ENCODE results near the gene GDI2. TPM values are rescaled to one million over a fixed set of nuclear protein-coding genes. Genes with fewer than 3 reads are reported as not detected.
A peak's percentile ranks its signal among the peaks of the same experiment; 100 is the strongest.

The GDI2 gene
- total RNA-seq, 1 experiment from 2014 or later = 383 TPM

GRCh38 chr10:5817322-5818047 lies 4.3 kb upstream of the GDI2 start:
- Histone ChIP-seq H3K36me3 (ENCODE audit: insufficient read depth, low read length) (no peaks in the 10 kb centered on the region), H3K4me1 (ENCODE audit: low read length) (peaks cover 12% of the 10 kb centered on the region), H3K27ac (ENCODE audit: low read length) (no peak overlapping the region), H3K9me3 (ENCODE audit: low read length) (no peaks in the 10 kb centered on the region), H3K9ac (ENCODE audit: low read length) (no peak overlapping the region), H3K79me2 (ENCODE audit: low read length) (peaks cover 15% of the 10 kb centered on the region), H3K4me2 (ENCODE audit: low read depth, low read length, poor library complexity, severe bottlenecking) (no peak overlapping the region), H3K4me3 (ENCODE audit: low read length) (no peak overlapping the region), H4K20me1 (ENCODE audit: insufficient read depth, low read depth, low read length) (peaks cover 2% of the 10 kb centered on the region; the same call in 1 of the 2 replicates), H2AFZ (ENCODE audit: low read length) (no peak overlapping the region), H3K9me2 (replicated peaks; ENCODE audit: insufficient read depth, low read length) (no peaks in the 10 kb centered on the region), H3K27me3 (ENCODE audit: low read length) (no peaks in the 10 kb centered on the region)
- no peak for DNase-seq

GRCh38 chr10:5816170-5816569 lies 2.9 kb upstream of the GDI2 start:
- Histone ChIP-seq H3K4me2 (ENCODE audit: low read depth, low read length, poor library complexity, severe bottlenecking) (no peak overlapping the region), H3K9me3 (ENCODE audit: low read length) (no peaks in the 10 kb centered on the region), H3K27ac (ENCODE audit: low read length) (no peak overlapping the region), H3K36me3 (ENCODE audit: insufficient read depth, low read length) (no peaks in the 10 kb centered on the region), H4K20me1 (ENCODE audit: insufficient read depth, low read depth, low read length) (peaks cover 13% of the 10 kb centered on the region; the same call in 1 of the 2 replicates), H2AFZ (ENCODE audit: low read length) (no peak overlapping the region), H3K4me1 (ENCODE audit: low read length) (peaks cover 19% of the 10 kb centered on the region), H3K4me3 (ENCODE audit: low read length) (no peak overlapping the region), H3K79me2 (ENCODE audit: low read length) (peaks cover 28% of the 10 kb centered on the region), H3K9ac (ENCODE audit: low read length) (no peak overlapping the region), H3K27me3 (ENCODE audit: low read length) (no peaks in the 10 kb centered on the region), H3K9me2 (replicated peaks; ENCODE audit: insufficient read depth, low read length) (no peaks in the 10 kb centered on the region)
- peak; percentile 53 for DNase-seq

- H3K27me3 ChIP-seq (ENCODE audit: low read length) = no peaks in the 10 kb centered on the region
- H3K4me2 ChIP-seq (ENCODE audit: low read depth, low read length, poor library complexity, severe bottlenecking) = peak overlapping the region; percentile 99
- H3K9me3 ChIP-seq (ENCODE audit: low read length) = no peaks in the 10 kb centered on the region
- H3K4me1 ChIP-seq (ENCODE audit: low read length) = peaks cover 37% of the 10 kb centered on the region
- peak; percentile 70 for DNase-seq
- peak overlapping the region; percentile 91 for H3K9ac ChIP-seq (ENCODE audit: low read length)
- H3K27ac ChIP-seq (ENCODE audit: low read length) = peak overlapping the region; percentile 68
- H2AFZ ChIP-seq (ENCODE audit: low read length) = no peak overlapping the region
- peaks cover 46% of the 10 kb centered on the region for H3K79me2 ChIP-seq (ENCODE audit: low read length)
- H3K9me2 ChIP-seq (replicated peaks; ENCODE audit: insufficient read depth, low read length) = no peaks in the 10 kb centered on the region
- peaks cover 31% of the 10 kb centered on the region; the same call in 1 of the 2 replicates for H4K20me1 ChIP-seq (ENCODE audit: insufficient read depth, low read depth, low read length)
- peak overlapping the region; percentile 86 for H3K4me3 ChIP-seq (ENCODE audit: low read length)
- H3K36me3 ChIP-seq (ENCODE audit: insufficient read depth, low read length) = peaks cover 10% of the 10 kb centered on the region; the same call in 1 of the 2 replicates
Observed at GRCh38 chr10:5814110-5815107, 1.2 kb upstream of the GDI2 start.

GRCh38 chr10:5813091-5813340 lies 218 bp downstream of the GDI2 start:
- H3K4me1 ChIP-seq (ENCODE audit: low read length) = peaks cover 49% of the 10 kb centered on the region

GRCh38 chr10:5812283-5813090 lies 747 bp downstream of the GDI2 start:
- Histone ChIP-seq H4K20me1 (ENCODE audit: insufficient read depth, low read depth, low read length) (peaks cover 42% of the 10 kb centered on the region), H3K27ac (ENCODE audit: low read length) (peak overlapping the region; percentile 78), H3K27me3 (ENCODE audit: low read length) (no peaks in the 10 kb centered on the region), H3K36me3 (ENCODE audit: insufficient read depth, low read length) (peaks cover 19% of the 10 kb centered on the region; the same call in 1 of the 2 replicates), H3K79me2 (ENCODE audit: low read length) (peaks cover 65% of the 10 kb centered on the region), H3K9me2 (replicated peaks; ENCODE audit: insufficient read depth, low read length) (no peaks in the 10 kb centered on the region), H3K4me1 (ENCODE audit: low read length) (peaks cover 55% of the 10 kb centered on the region), H3K9me3 (ENCODE audit: low read length) (no peaks in the 10 kb centered on the region), H2AFZ (ENCODE audit: low read length) (no peak overlapping the region), H3K9ac (ENCODE audit: low read length) (peak overlapping the region; percentile 99), H3K4me2 (ENCODE audit: low read depth, low read length, poor library complexity, severe bottlenecking) (peak overlapping the region; percentile 84), H3K4me3 (ENCODE audit: low read length) (peak overlapping the region; percentile 86)
- peak; percentile 76 for DNase-seq

More at GRCh38 chr10:5813091-5813340, 218 bp downstream of the GDI2 start:
- Histone ChIP-seq H3K79me2 (ENCODE audit: low read length) (peaks cover 59% of the 10 kb centered on the region), H4K20me1 (ENCODE audit: insufficient read depth, low read depth, low read length) (peaks cover 37% of the 10 kb centered on the region; the same call in 1 of the 2 replicates), H3K4me2 (ENCODE audit: low read depth, low read length, poor library complexity, severe bottlenecking) (peak overlapping the region; percentile 84), H3K9me3 (ENCODE audit: low read length) (no peaks in the 10 kb centered on the region), H3K9ac (ENCODE audit: low read length) (peak overlapping the region; percentile 99), H2AFZ (ENCODE audit: low read length) (no peak overlapping the region), H3K27me3 (ENCODE audit: low read length) (no peaks in the 10 kb centered on the region), H3K36me3 (ENCODE audit: insufficient read depth, low read length) (peaks cover 16% of the 10 kb centered on the region; the same call in 1 of the 2 replicates), H3K9me2 (replicated peaks; ENCODE audit: insufficient read depth, low read length) (no peaks in the 10 kb centered on the region), H3K27ac (ENCODE audit: low read length) (peak overlapping the region; percentile 78), H3K4me3 (ENCODE audit: low read length) (peak overlapping the region; percentile 86)
- DNase-seq = no peak

GRCh38 chr10:5811387-5811821 lies 1.8 kb downstream of the GDI2 start:
- Histone ChIP-seq H3K27me3 (ENCODE audit: low read length) (no peaks in the 10 kb centered on the region), H3K79me2 (ENCODE audit: low read length) (peaks cover 76% of the 10 kb centered on the region), H3K9ac (ENCODE audit: low read length) (peak overlapping the region; percentile 99), H3K36me3 (ENCODE audit: insufficient read depth, low read length) (peaks cover 23% of the 10 kb centered on the region; the same call in 1 of the 2 replicates), H3K27ac (ENCODE audit: low read length) (peak overlapping the region; percentile 78), H3K9me3 (ENCODE audit: low read length) (no peaks in the 10 kb centered on the region), H4K20me1 (ENCODE audit: insufficient read depth, low read depth, low read length) (peaks cover 44% of the 10 kb centered on the region), H3K4me2 (ENCODE audit: low read depth, low read length, poor library complexity, severe bottlenecking) (peak overlapping the region; percentile 84), H3K4me3 (ENCODE audit: low read length) (peak overlapping the region; percentile 86), H2AFZ (ENCODE audit: low read length) (no peak overlapping the region), H3K9me2 (replicated peaks; ENCODE audit: insufficient read depth, low read length) (no peaks in the 10 kb centered on the region), H3K4me1 (ENCODE audit: low read length) (peaks cover 65% of the 10 kb centered on the region)
- peak; percentile 67 for DNase-seq

- Histone ChIP-seq H4K20me1 (ENCODE audit: insufficient read depth, low read depth, low read length) (peaks cover 44% of the 10 kb centered on the region), H3K79me2 (ENCODE audit: low read length) (peaks cover 87% of the 10 kb centered on the region), H3K9me2 (replicated peaks; ENCODE audit: insufficient read depth, low read length) (no peaks in the 10 kb centered on the region), H3K9me3 (ENCODE audit: low read length) (no peaks in the 10 kb centered on the region), H3K27me3 (ENCODE audit: low read length) (no peaks in the 10 kb centered on the region), H3K4me2 (ENCODE audit: low read depth, low read length, poor library complexity, severe bottlenecking) (peak overlapping the region; percentile 84), H3K27ac (ENCODE audit: low read length) (peak overlapping the region; percentile 78), H3K4me3 (ENCODE audit: low read length) (peak overlapping the region; percentile 86), H3K9ac (ENCODE audit: low read length) (peak overlapping the region; percentile 99), H3K4me1 (ENCODE audit: low read length) (peaks cover 65% of the 10 kb centered on the region), H3K36me3 (ENCODE audit: insufficient read depth, low read length) (peaks cover 33% of the 10 kb centered on the region), H2AFZ (ENCODE audit: low read length) (no peak overlapping the region)
- DNase-seq = peak; percentile 62
Observed at GRCh38 chr10:5810225-5810624, 3.0 kb downstream of the GDI2 start.
